A549 (cell line): ENCODE results near the gene PAM.

Source experiments
- ESRRA ChIP-seq: fragments of 150-350 bp; IDR thresholded peaks from 2 replicates; pipeline ENCODE4 v1.6.1; 2014; ENCODE audit warnings: mild to moderate bottlenecking, low read length, borderline replicate concordance
- JUNB ChIP-seq: fragments of >200 bp; sonication (Bioruptor Twin); formaldehyde crosslinking; IDR thresholded peaks from 2 replicates; pipeline ENCODE4 v1.6.1; 2016
- RFX5 ChIP-seq: fragments of 450-650 bp; IDR thresholded peaks from 2 replicates; pipeline ENCODE4 v1.7.1; 2014; ENCODE audit warnings: antibody characterized with exemption, mild to moderate bottlenecking, moderate library complexity
- TFCP2L1 ChIP-seq: fragments of 250-450 bp; sonication (Bioruptor Pico); IDR thresholded peaks from 2 replicates; pipeline ENCODE4 v1.5.0; 2021; ENCODE audit warnings: mild to moderate bottlenecking

DNA sequence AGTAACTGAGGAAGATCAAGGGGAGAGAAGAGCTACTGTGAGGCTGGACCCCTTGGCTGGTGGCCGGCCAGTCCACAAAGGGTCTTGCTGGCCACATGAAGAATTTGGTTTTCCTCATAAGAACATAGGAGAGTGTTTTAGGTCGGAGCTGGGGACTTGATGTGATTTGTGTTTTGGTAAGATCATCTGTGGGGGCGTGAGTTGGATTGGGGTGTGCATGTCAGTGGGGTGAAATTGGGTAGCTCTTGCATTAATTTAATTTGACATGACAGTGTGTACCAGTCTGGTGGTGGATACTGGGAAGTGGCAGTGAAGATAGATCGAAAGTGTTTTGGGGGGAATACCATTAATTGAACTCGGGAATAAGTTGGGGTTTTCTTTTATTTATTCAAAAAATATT is 8.6 kb downstream of the PAM start:
- no peak for TF ChIP-seq ESRRA
- no peak for TF ChIP-seq RFX5
- TF ChIP-seq JUNB: no peak
- no peak for TF ChIP-seq TFCP2L1
